HG03442 (cell line): ENCODE results near the gene GRID1.
A peak's percentile ranks its signal among the peaks of the same experiment; 100 is the strongest.

Experiments used
- ATAC-seq: cut with Tn5 transposase; IDR thresholded peaks from one replicate; pipeline ENCODE4 v1.9.1; 2021; ENCODE audit warnings: mild to moderate bottlenecking, moderate library complexity; ENCODE audit not compliant: unreplicated experiment

GRID1 gene

GRCh38 chr10:85920311-85920710 is 446.3 kb downstream of the GRID1 start:
- no peak for ATAC-seq

GRCh38 chr10:85919491-85920021 is 447.0 kb downstream of the GRID1 start:
- ATAC-seq, result no peak

GRCh38 chr10:85918371-85918770 is 448.2 kb downstream of the GRID1 start:
- ATAC-seq, result no peak

- no peak for ATAC-seq
Observed at GRCh38 chr10:85917601-85918000, 449.0 kb downstream of the GRID1 start.

- no peak for ATAC-seq
Observed at GRCh38 chr10:85916994-85917573, 449.5 kb downstream of the GRID1 start.

GRCh38 chr10:85916286-85916685 is 450.3 kb downstream of the GRID1 start:
- no peak for ATAC-seq

GRCh38 chr10:85915245-85915846 is 451.2 kb downstream of the GRID1 start:
- no peak for ATAC-seq

GRCh38 chr10:85914720-85915119 is 451.9 kb downstream of the GRID1 start:
- ATAC-seq, result no peak

- no peak for ATAC-seq
Observed at GRCh38 chr10:85908462-85908861, 458.1 kb downstream of the GRID1 start.

GRCh38 chr10:85902051-85902450 is 464.5 kb downstream of the GRID1 start:
- no peak for ATAC-seq

GRCh38 chr10:85901599-85901998 is 465.0 kb downstream of the GRID1 start:
- ATAC-seq, result no peak

GRCh38 chr10:85900487-85900886 is 466.1 kb downstream of the GRID1 start:
- no peak for ATAC-seq

GRCh38 chr10:85900061-85900460 is 466.5 kb downstream of the GRID1 start:
- no peak for ATAC-seq

- no peak for ATAC-seq
Observed at GRCh38 chr10:85891472-85891871, 475.1 kb downstream of the GRID1 start.

GRCh38 chr10:85888559-85888958 is 478.0 kb downstream of the GRID1 start:
- no peak for ATAC-seq

GRCh38 chr10:85888004-85888403 is 478.6 kb downstream of the GRID1 start:
- ATAC-seq, result no peak

GRCh38 chr10:85874208-85874607 is 492.4 kb downstream of the GRID1 start:
- peak; percentile 70 for ATAC-seq

GRCh38 chr10:85873063-85873462 is 493.5 kb downstream of the GRID1 start:
- no peak for ATAC-seq

GRCh38 chr10:85868627-85869499 is 497.7 kb downstream of the GRID1 start:
- ATAC-seq, result no peak

- no peak for ATAC-seq
Observed at GRCh38 chr10:85864868-85865526, 501.6 kb downstream of the GRID1 start.

GRCh38 chr10:85864173-85864549 is 502.4 kb downstream of the GRID1 start:
- ATAC-seq, result no peak
